Prostate gland (tissue), 2 donors: ENCODE results near the gene LARP4B. TPM values are rescaled to one million over a fixed set of nuclear protein-coding genes. Genes with fewer than 3 reads are reported as not detected.
A peak's percentile ranks its signal among the peaks of the same experiment; 100 is the strongest.

ENCODE experiments used
- DNase-seq: peaks from one replicate; pipeline ENCODE4 v3.0.0-alpha.2; 2019; ENCODE audit warnings: low spot score
- H3K27ac ChIP-seq, 2 donors: fragments of 200-600 bp; sonication (generic); 2 replicates each; pipeline ENCODE4 v1.5.1; 2017 to 2019
- H3K27me3 ChIP-seq: fragments of 200-600 bp; sonication (generic); replicated peaks from 2 replicates; pipeline ENCODE4 v1.5.1; 2019; ENCODE audit not compliant: insufficient read depth
- H3K36me3 ChIP-seq, 2 donors: fragments of 200-600 bp; sonication (generic); 1 replicate in 1 of 2; 2 replicates in 1 of 2; pipeline versions ENCODE4 v1.5.1 to v1.8.1; 2017 to 2019
- H3K4me1 ChIP-seq: fragments of 200-600 bp; sonication (generic); replicated peaks from 2 replicates; pipeline ENCODE4 v1.5.1; 2019
- H3K4me3 ChIP-seq, 2 donors: fragments of 200-600 bp; sonication (generic); 2 replicates each; pipeline ENCODE4 v1.5.1; 2017 to 2019
- H3K9me3 ChIP-seq: fragments of 200-600 bp; sonication (generic); 2 replicates; pipeline ENCODE4 v1.5.1; 2017
- POLR2A ChIP-seq: fragments of 450-650 bp; IDR thresholded peaks from one replicate; pipeline ENCODE4 v1.6.1; 2016; ENCODE audit warnings: antibody characterized with exemption, mild to moderate bottlenecking
- POLR2AphosphoS5 ChIP-seq: sonication (generic); formaldehyde crosslinking; IDR thresholded peaks from one replicate; pipeline ENCODE4 v1.6.1; 2017; ENCODE audit warnings: antibody characterized with exemption
- WGBS: methylation state at CpG from one replicate; pipeline ENCODE4 v1.1.5; 2018; 5-methylcytosine and 5-hydroxymethylcytosine counted together
- intact Hi-C: fragments of 100-400 bp; cut with DNase I; formaldehyde crosslinking; loops from one replicate; pipeline ENCODE4 v1.14.2; 2022
- total RNA-seq, 2 donors: library from RNA; depleted of rRNA; stranded (reverse); fragments of >200 nt; gene quantifications; one replicate each; pipeline ENCODE4 v1.1.0, GENCODE V29; 2016
- TF ChIP-seq, protein P1 (sequence below), 4 experiments: fragments of 200-600 bp in 2 of 4; fragments of 450-650 bp in 2 of 4; sonication (generic) in 2 of 4; IDR thresholded peaks; 1 replicate in 3 of 4; 2 replicates in 1 of 4; pipeline ENCODE4 v1.5.1; 2016 to 2019; ENCODE audit warnings: antibody characterized with exemption in 4 of 4, mild to moderate bottlenecking in 2 of 4, moderate library complexity in 2 of 4

LARP4B gene
- total RNA-seq, 2 donors from 2014 or later: 51.9 to 95.4 TPM

DNA sequence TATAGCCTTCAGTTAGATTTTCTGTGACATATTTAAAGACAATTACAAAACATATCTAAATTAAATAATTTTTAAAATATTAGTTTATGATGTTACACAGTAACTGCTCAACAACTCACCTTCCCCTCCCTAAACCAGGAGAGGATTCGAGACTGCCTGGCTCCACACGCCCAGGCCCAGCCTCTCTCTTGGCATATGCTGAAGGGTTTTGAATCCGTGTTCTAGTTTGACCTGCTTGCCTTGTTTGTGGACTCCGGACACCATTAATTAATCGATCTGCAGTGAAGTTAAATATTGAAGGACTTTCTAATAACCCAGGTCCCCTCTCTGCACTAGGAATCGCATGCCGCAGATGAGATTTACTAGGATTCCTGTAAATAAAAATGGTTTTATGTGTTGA is 106.6 kb downstream of the LARP4B start:
- TF ChIP-seq POLR2A (no peak), POLR2AphosphoS5 (no peak)
- TF ChIP-seq, protein P1, sequence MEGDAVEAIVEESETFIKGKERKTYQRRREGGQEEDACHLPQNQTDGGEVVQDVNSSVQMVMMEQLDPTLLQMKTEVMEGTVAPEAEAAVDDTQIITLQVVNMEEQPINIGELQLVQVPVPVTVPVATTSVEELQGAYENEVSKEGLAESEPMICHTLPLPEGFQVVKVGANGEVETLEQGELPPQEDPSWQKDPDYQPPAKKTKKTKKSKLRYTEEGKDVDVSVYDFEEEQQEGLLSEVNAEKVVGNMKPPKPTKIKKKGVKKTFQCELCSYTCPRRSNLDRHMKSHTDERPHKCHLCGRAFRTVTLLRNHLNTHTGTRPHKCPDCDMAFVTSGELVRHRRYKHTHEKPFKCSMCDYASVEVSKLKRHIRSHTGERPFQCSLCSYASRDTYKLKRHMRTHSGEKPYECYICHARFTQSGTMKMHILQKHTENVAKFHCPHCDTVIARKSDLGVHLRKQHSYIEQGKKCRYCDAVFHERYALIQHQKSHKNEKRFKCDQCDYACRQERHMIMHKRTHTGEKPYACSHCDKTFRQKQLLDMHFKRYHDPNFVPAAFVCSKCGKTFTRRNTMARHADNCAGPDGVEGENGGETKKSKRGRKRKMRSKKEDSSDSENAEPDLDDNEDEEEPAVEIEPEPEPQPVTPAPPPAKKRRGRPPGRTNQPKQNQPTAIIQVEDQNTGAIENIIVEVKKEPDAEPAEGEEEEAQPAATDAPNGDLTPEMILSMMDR (IDR thresholded peaks at IDR 0.05): no peak
- no peak for DNase-seq
- H3K36me3 ChIP-seq: peaks cover 3 to 6% of the 10 kb centered on the region in 2 donors
- no peaks in the 10 kb centered on the region for H3K4me1 ChIP-seq
- H3K27ac ChIP-seq: peak overlapping the region; percentile 8 to 63
- H3K4me3 ChIP-seq: no peak overlapping the region
- intact Hi-C loops: no loop called here
- no peaks in the 10 kb centered on the region for H3K27me3 ChIP-seq
- 59% methylated on average over 7 of the region's 7 CpGs for WGBS
- H3K9me3 ChIP-seq: no peaks in the 10 kb centered on the region

DNA sequence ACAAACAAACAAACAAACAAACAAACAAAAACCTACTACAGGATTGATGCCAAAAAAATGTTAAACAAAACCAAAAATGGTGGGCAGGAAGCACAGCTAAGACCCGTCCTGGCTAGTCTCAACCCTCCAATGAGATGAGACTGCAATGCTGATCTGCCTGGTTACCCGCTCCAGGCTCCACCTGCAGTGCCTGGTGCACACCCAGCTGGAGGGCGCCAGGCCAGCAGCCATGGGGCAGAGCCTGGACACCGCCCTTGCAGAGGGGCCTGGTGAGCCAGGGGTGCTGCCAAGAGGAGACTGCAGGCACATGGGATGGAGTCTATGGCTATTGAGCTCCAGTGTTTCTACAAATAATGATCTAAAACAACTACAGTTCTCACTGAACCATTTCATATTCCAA is 107.0 kb downstream of the LARP4B start:
- peaks cover 3 to 6% of the 10 kb centered on the region in 2 donors for H3K36me3 ChIP-seq
- WGBS: 91% methylated on average over 4 of the region's 4 CpGs
- no peak for DNase-seq

GRCh38 chr10:822661-823367 is 108.7 kb downstream of the LARP4B start:
- H3K36me3 ChIP-seq: peaks cover 0 to 3% of the 10 kb centered on the region in 2 donors
- H3K27ac ChIP-seq: peak overlapping the region in 1 of 2 donors; percentile 6
- 94% methylated on average over 12 of the region's 12 CpGs for WGBS
- no peaks in the 10 kb centered on the region for H3K27me3 ChIP-seq
- intact Hi-C loops: no loop called here
- DNase-seq: no peak
- no peak overlapping the region for H3K4me3 ChIP-seq
- no peak for TF ChIP-seq POLR2AphosphoS5
- TF ChIP-seq, protein P1 (IDR thresholded peaks at IDR 0.05): no peak
- H3K9me3 ChIP-seq: no peaks in the 10 kb centered on the region
- no peaks in the 10 kb centered on the region for H3K4me1 ChIP-seq

More for the DNA sequence above, 107.0 kb downstream of the LARP4B start:
- TF ChIP-seq, protein P1 (IDR thresholded peaks at IDR 0.05): no peak
- TF ChIP-seq POLR2A (no peak), POLR2AphosphoS5 (no peak)
- Histone ChIP-seq H3K27ac (peak overlapping the region; percentile 8 to 63), H3K4me3 (no peak overlapping the region), H3K4me1 (no peaks in the 10 kb centered on the region), H3K27me3 (no peaks in the 10 kb centered on the region), H3K9me3 (no peaks in the 10 kb centered on the region)
- intact Hi-C loops: no loop called here

- peaks cover 0 to 3% of the 10 kb centered on the region in 2 donors for H3K36me3 ChIP-seq
- H3K4me1 ChIP-seq: no peaks in the 10 kb centered on the region
- TF ChIP-seq, protein P1 (IDR thresholded peaks at IDR 0.05): no peak
- TF ChIP-seq POLR2A: no peak
- no peak for TF ChIP-seq POLR2AphosphoS5
- H3K4me3 ChIP-seq: no peak overlapping the region
- no peak overlapping the region for H3K27ac ChIP-seq
- intact Hi-C loops: no loop called here
- H3K9me3 ChIP-seq: no peaks in the 10 kb centered on the region
- no peaks in the 10 kb centered on the region for H3K27me3 ChIP-seq
- WGBS: 95% methylated on average over 12 of the region's 12 CpGs
- DNase-seq: no peak
These were observed 109.3 kb downstream of the LARP4B start for GRCh38 chr10:822197-822596.

DNA sequence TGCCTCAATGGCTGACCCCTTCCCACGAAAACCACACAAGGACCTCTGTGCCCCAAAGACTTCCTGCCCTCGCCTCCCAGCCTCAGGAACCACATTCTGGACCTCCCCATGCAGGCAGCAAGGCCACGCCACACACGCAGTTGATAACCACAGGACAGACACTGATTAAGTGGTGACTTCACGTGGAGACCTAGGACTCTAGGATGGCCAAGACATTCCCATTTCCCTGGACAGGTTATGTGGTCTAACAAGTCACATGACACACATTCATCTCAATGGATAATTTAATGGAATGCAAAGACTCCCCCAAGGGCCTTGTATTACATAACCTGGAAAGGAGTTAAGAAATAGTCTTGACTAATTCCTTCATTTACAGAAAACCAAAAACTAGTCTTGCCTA is 110.2 kb downstream of the LARP4B start:
- no peak for DNase-seq
- no peak overlapping the region for H3K27ac ChIP-seq
- WGBS: 92% methylated on average over 5 of the region's 5 CpGs
- H3K4me3 ChIP-seq: no peak overlapping the region
- no peaks in the 10 kb centered on the region for H3K4me1 ChIP-seq
- H3K27me3 ChIP-seq: no peaks in the 10 kb centered on the region
- peaks cover 0 to 3% of the 10 kb centered on the region in 2 donors for H3K36me3 ChIP-seq
- intact Hi-C loops: no loop called here
- TF ChIP-seq, protein P1 (IDR thresholded peaks at IDR 0.05): no peak
- TF ChIP-seq POLR2A (no peak), POLR2AphosphoS5 (no peak)
- H3K9me3 ChIP-seq: no peaks in the 10 kb centered on the region
